A673 (cell line): ENCODE data around the gene BEGAIN.
"Not testable (repeated sequence)": the region's sequence is repeated elsewhere in the genome, so short reads cannot be mapped to it uniquely, and the experiment has no call there.

Experiments
- EZH2 ChIP-seq: fragments of 200-600 bp; sonication (generic); IDR thresholded peaks from 2 replicates; pipeline ENCODE4 v1.6.1; 2017; ENCODE audit warnings: borderline replicate concordance, low read depth, mild to moderate bottlenecking, mixed read lengths, antibody characterized with exemption, low read length; ENCODE audit not compliant: poor library complexity, severe bottlenecking
- TF ChIP-seq, protein P1 (sequence below): fragments of 300-800, 200-600 bp; sonication (generic); conservative IDR thresholded peaks from 2 replicates; pipeline ENCODE4 v1.5.1; 2017; ENCODE audit warnings: low read depth, mild to moderate bottlenecking, antibody characterized with exemption, low read length, moderate library complexity, mixed read lengths

DNA sequence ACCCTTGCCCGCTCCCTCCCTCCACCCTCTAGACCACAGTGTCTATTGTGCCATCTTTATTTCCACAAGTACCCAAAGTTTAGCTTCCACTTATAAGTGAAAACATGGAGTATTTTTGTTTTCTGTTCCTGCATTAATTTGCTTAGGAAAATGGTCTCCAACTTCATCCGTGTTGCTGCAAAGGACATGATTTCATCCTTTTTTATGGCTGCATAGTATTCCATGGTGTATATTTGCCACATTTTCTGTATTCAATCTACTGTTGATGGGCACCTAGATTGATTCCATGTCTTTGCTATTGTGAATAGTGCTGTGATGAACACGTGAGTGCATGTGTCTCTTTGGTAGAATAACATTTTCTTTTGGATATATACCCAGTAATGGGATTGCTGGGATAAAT, 81.2 kb downstream of the BEGAIN start:
- TF ChIP-seq, protein P1, sequence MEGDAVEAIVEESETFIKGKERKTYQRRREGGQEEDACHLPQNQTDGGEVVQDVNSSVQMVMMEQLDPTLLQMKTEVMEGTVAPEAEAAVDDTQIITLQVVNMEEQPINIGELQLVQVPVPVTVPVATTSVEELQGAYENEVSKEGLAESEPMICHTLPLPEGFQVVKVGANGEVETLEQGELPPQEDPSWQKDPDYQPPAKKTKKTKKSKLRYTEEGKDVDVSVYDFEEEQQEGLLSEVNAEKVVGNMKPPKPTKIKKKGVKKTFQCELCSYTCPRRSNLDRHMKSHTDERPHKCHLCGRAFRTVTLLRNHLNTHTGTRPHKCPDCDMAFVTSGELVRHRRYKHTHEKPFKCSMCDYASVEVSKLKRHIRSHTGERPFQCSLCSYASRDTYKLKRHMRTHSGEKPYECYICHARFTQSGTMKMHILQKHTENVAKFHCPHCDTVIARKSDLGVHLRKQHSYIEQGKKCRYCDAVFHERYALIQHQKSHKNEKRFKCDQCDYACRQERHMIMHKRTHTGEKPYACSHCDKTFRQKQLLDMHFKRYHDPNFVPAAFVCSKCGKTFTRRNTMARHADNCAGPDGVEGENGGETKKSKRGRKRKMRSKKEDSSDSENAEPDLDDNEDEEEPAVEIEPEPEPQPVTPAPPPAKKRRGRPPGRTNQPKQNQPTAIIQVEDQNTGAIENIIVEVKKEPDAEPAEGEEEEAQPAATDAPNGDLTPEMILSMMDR = not testable (repeated sequence)
- TF ChIP-seq EZH2 = not testable (repeated sequence)
